B cell (primary cell): ENCODE results near the gene CCL20. TPM values are rescaled to one million over a fixed set of nuclear protein-coding genes. Genes with fewer than 3 reads are reported as not detected.
"Not testable (repeated sequence)": the region's sequence is repeated elsewhere in the genome, so short reads cannot be mapped to it uniquely, and the experiment has no call there.

Source experiments
- ATAC-seq: fragments of 200-7000 bp; cut with Tn5 transposase; one replicate; pipeline ENCODE4 v1.10.0; 2021; ENCODE audit warnings: low read depth, mild to moderate bottlenecking, moderate number of reproducible peaks, moderate library complexity
- CTCF ChIA-PET: fragments of 350-600 bp; sonication (Branson Sonifier 250); formaldehyde crosslinking; loops from one replicate; lab custom pipeline; 2021; ENCODE audit warnings: antibody characterized with exemption, inconsistent platforms; lab: Charles Lee
- POLR2A ChIA-PET: fragments of 350-600 bp; sonication (Branson Sonifier 250); formaldehyde crosslinking; loops from one replicate; lab custom pipeline; 2021; ENCODE audit warnings: antibody characterized with exemption; lab: Charles Lee
- DNase-seq: peaks from one replicate; pipeline ENCODE4 v3.0.0; 2013
- H2AFZ ChIP-seq: 2 replicates; pipeline ENCODE4 v1.6.1; 2012; ENCODE audit warnings: mild to moderate bottlenecking, low read depth, low read length; ENCODE audit not compliant: insufficient read depth, poor library complexity, severe bottlenecking
- H3K27ac ChIP-seq, 2 donors: 1 replicate in 1 of 2; 2 replicates in 1 of 2; pipeline ENCODE4 v1.5.1; 2012 to 2013; ENCODE audit warnings: low read length in 2 of 2, mild to moderate bottlenecking in 2 of 2, moderate library complexity in 1 of 2
- H3K27me3 ChIP-seq, 4 experiments: fragments of 200-600 bp in 1 of 4; sonication (generic) in 1 of 4; replicated peaks in 1 of 4; 1 replicate in 2 of 4; 2 replicates in 2 of 4; pipeline versions ENCODE4 v1.6.1 to v1.7.0; 2013 to 2016; ENCODE audit warnings: low read length in 3 of 4, mild to moderate bottlenecking in 2 of 4, mixed read lengths in 1 of 4, moderate library complexity in 1 of 4; ENCODE audit not compliant: insufficient read depth in 4 of 4, control insufficient read depth in 3 of 4; ENCODE audit errors: control extremely low read depth in 1 of 4
- H3K36me3 ChIP-seq, 2 experiments: replicated peaks in 1 of 2; 1 replicate in 1 of 2; 2 replicates in 1 of 2; pipeline versions ENCODE4 v1.6.1 to v1.7.1; 2013; ENCODE audit warnings: low read length in 1 of 2; ENCODE audit not compliant: insufficient read depth in 2 of 2, control insufficient read depth in 1 of 2; ENCODE audit errors: control extremely low read depth in 1 of 2, extremely low read depth in 1 of 2
- H3K4me1 ChIP-seq, 2 donors: fragments of 200-600 bp in 1 of 2; sonication (generic) in 1 of 2; 1 replicate in 1 of 2; 2 replicates in 1 of 2; pipeline versions ENCODE4 v1.5.1 to v1.6.1; 2013 to 2017; ENCODE audit warnings: low read length in 2 of 2; ENCODE audit not compliant: control insufficient read depth in 2 of 2, insufficient read depth in 2 of 2
- H3K4me2 ChIP-seq: replicated peaks from 2 replicates; pipeline ENCODE3; 2012; ENCODE audit warnings: mild to moderate bottlenecking, low read depth, low read length; ENCODE audit not compliant: poor library complexity, severe bottlenecking
- H3K4me3 ChIP-seq, 5 experiments: fragments of 200-600 bp in 1 of 5; sonication (generic) in 1 of 5; 1 replicate in 3 of 5; 2 replicates in 2 of 5; pipeline versions ENCODE4 v1.5.1 to v1.7.0; 2011 to 2016; ENCODE audit warnings: low read length in 4 of 5, mild to moderate bottlenecking in 4 of 5, low read depth in 2 of 5, control low read depth in 1 of 5, moderate library complexity in 1 of 5; ENCODE audit not compliant: insufficient read depth in 1 of 5; ENCODE audit errors: control extremely low read depth in 1 of 5, extremely low read depth in 1 of 5
- H3K79me2 ChIP-seq: fragments of 200-600 bp; sonication (generic); one replicate; pipeline ENCODE4 v1.6.0; 2016; ENCODE audit warnings: low read length; ENCODE audit not compliant: control insufficient read depth, insufficient read depth
- H3K9ac ChIP-seq: fragments of 200-600 bp; sonication (generic); 2 replicates; pipeline ENCODE4 v1.6.1; 2017; ENCODE audit warnings: mild to moderate bottlenecking, low read length, moderate library complexity
- H3K9me3 ChIP-seq, 3 donors: one replicate each; pipeline versions ENCODE4 v1.6.1 to v1.7.1; 2013; ENCODE audit warnings: low read length in 2 of 3; ENCODE audit not compliant: control insufficient read depth in 2 of 3, insufficient read depth in 1 of 3; ENCODE audit errors: control extremely low read depth in 1 of 3
- H4K20me1 ChIP-seq: 2 replicates; pipeline ENCODE4 v1.6.0; 2012; ENCODE audit warnings: mild to moderate bottlenecking, low read length; ENCODE audit not compliant: insufficient read depth, control insufficient read depth, poor library complexity, severe bottlenecking
- H3K27ac Mint-ChIP-seq: one replicate; pipeline ENCODE4 v1.8.0; 2021; ENCODE audit warnings: mixed read lengths
- H3K27me3 Mint-ChIP-seq: one replicate; pipeline ENCODE4 v1.8.0; 2021; ENCODE audit warnings: mixed read lengths
- H3K4me1 Mint-ChIP-seq: one replicate; pipeline ENCODE4 v1.8.0; 2021; ENCODE audit warnings: mixed read lengths
- H3K4me3 Mint-ChIP-seq: one replicate; pipeline ENCODE4 v1.8.0; 2021; ENCODE audit warnings: mixed read lengths
- H3K9me3 Mint-ChIP-seq: one replicate; pipeline ENCODE4 v1.8.0; 2022; ENCODE audit warnings: mixed read lengths; ENCODE audit not compliant: insufficient read depth
- EZH2 ChIP-seq: IDR thresholded peaks from 2 replicates; pipeline ENCODE4 v1.6.1; 2012; ENCODE audit warnings: borderline replicate concordance, low read depth, mild to moderate bottlenecking, moderate library complexity, low read length; ENCODE audit not compliant: insufficient read depth, poor library complexity, severe bottlenecking
- WGBS: methylation state at CpG from one replicate; pipeline ENCODE4 v1.1.5; 2013; ENCODE audit warnings: missing lambda C conversion rate; ENCODE audit not compliant: insufficient coverage; 5-methylcytosine and 5-hydroxymethylcytosine counted together
- intact Hi-C: fragments of 100-400 bp; cut with micrococcal nuclease; formaldehyde crosslinking; loops from one replicate; pipeline ENCODE4 v1.10.0; 2022
- polyA plus RNA-seq: library from polyadenylated mRNA; depleted of rRNA; stranded (reverse); fragments of >200 nt; gene quantifications from 2 replicates; pipeline ENCODE4 v1.2.3, GENCODE V29; 2012
- total RNA-seq, 2 donors: library from RNA; stranded (reverse); fragments of 120-200 nt in 1 of 2; gene quantifications; 1 replicate in 1 of 2; 2 replicates in 1 of 2; pipeline versions ENCODE4 v1.2.3 to v1.2.4, GENCODE V29; 2013 to 2022
- TF ChIP-seq, protein P1 (sequence below): fragments of 200-600 bp; IDR thresholded peaks from one replicate; pipeline ENCODE4 v1.8.0; 2022; ENCODE audit warnings: antibody characterized with exemption, mild to moderate bottlenecking

The CCL20 gene
- total and polyA plus RNA-seq, 2 donors (not counting 1 experiment from before 2014, with no cell fraction given) = 0.31 TPM; not detected in 1

DNA sequence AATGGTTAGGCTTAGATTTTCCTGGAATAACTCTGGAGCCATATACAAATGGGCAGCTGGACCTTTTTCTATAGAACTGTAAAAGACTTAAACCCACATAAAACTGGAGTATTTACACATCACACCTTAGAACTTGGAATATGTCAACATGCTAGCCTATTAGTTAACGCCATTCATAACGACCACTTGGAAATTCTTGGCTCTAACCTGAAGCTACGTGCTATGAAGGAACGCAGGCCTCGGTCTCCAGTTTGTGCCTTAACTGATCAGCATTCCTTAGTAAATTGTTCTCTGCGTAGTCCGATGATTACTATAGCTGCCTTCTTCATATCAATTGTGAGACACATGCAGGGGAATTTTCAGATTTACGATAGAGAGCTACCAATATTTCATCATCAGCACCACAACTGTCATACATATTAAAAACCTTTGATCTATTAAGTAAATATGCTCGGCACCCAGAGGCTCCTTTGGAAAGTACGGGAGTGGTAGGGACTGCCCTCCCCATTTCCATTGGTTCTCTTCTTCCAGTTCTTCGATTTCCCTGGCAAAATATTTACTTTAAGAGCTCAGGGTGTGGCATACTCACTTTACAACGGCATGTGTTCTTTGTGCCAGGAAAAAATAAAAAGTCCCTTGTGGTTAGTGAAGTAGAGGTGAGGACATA, 17.5 kb upstream of the CCL20 start:
- ChIA-PET POLR2A (no interaction called here), CTCF (no interaction called here)
- no peaks in the 10 kb centered on the region for H3K4me1 ChIP-seq
- no peak overlapping the region for H3K4me2 ChIP-seq
- Mint-ChIP-seq H3K9me3 (no peaks in the 10 kb centered on the region), H3K4me3 (no peak overlapping the region), H3K27ac (no peak overlapping the region), H3K27me3 (peaks cover 14% of the 10 kb centered on the region), H3K4me1 (no peaks in the 10 kb centered on the region)
- no peak overlapping the region for H3K9ac ChIP-seq
- peaks cover 0 to 4% (median 0%) of the 10 kb centered on the region in 4 experiments for H3K27me3 ChIP-seq
- no peaks in the 10 kb centered on the region for H3K9me3 ChIP-seq
- TF ChIP-seq, protein P1, sequence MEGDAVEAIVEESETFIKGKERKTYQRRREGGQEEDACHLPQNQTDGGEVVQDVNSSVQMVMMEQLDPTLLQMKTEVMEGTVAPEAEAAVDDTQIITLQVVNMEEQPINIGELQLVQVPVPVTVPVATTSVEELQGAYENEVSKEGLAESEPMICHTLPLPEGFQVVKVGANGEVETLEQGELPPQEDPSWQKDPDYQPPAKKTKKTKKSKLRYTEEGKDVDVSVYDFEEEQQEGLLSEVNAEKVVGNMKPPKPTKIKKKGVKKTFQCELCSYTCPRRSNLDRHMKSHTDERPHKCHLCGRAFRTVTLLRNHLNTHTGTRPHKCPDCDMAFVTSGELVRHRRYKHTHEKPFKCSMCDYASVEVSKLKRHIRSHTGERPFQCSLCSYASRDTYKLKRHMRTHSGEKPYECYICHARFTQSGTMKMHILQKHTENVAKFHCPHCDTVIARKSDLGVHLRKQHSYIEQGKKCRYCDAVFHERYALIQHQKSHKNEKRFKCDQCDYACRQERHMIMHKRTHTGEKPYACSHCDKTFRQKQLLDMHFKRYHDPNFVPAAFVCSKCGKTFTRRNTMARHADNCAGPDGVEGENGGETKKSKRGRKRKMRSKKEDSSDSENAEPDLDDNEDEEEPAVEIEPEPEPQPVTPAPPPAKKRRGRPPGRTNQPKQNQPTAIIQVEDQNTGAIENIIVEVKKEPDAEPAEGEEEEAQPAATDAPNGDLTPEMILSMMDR = no peak
- no peak for TF ChIP-seq EZH2
- no peak overlapping the region for H2AFZ ChIP-seq
- H4K20me1 ChIP-seq = no peaks in the 10 kb centered on the region
- H3K36me3 ChIP-seq = no peaks in the 10 kb centered on the region
- H3K79me2 ChIP-seq = no peaks in the 10 kb centered on the region
- ATAC-seq = no peak
- 94% methylated on average over 8 of the region's 12 CpGs for WGBS
- intact Hi-C loops = no loop called here
- H3K27ac ChIP-seq = no peak overlapping the region
- H3K4me3 ChIP-seq = no peak overlapping the region
- no peak for DNase-seq

GRCh38 chr2:227796768-227797167, 16.9 kb upstream of the CCL20 start:
- H4K20me1 ChIP-seq, H3K9me3 Mint-ChIP-seq, H3K27me3 ChIP-seq, intact Hi-C loops, H3K36me3 ChIP-seq, POLR2A ChIA-PET, ATAC-seq, H3K9ac ChIP-seq, H3K4me3 Mint-ChIP-seq, H3K79me2 ChIP-seq, H3K4me1 Mint-ChIP-seq, H3K27ac ChIP-seq, DNase-seq, H2AFZ ChIP-seq, H3K4me3 ChIP-seq, H3K4me2 ChIP-seq, CTCF ChIA-PET, H3K9me3 ChIP-seq, H3K4me1 ChIP-seq, H3K27ac Mint-ChIP-seq: not testable (repeated sequence)
- peaks cover 18% of the 10 kb centered on the region for H3K27me3 Mint-ChIP-seq
- WGBS = 100% methylated on average over 4 of the region's 5 CpGs
